HG03342 (cell line): ENCODE results near the gene POM121L2.

Source experiments
- ATAC-seq: cut with Tn5 transposase; IDR thresholded peaks from one replicate; pipeline ENCODE4 v1.9.1; 2021; ENCODE audit warnings: mild to moderate bottlenecking, moderate library complexity; ENCODE audit not compliant: unreplicated experiment

The POM121L2 gene

DNA sequence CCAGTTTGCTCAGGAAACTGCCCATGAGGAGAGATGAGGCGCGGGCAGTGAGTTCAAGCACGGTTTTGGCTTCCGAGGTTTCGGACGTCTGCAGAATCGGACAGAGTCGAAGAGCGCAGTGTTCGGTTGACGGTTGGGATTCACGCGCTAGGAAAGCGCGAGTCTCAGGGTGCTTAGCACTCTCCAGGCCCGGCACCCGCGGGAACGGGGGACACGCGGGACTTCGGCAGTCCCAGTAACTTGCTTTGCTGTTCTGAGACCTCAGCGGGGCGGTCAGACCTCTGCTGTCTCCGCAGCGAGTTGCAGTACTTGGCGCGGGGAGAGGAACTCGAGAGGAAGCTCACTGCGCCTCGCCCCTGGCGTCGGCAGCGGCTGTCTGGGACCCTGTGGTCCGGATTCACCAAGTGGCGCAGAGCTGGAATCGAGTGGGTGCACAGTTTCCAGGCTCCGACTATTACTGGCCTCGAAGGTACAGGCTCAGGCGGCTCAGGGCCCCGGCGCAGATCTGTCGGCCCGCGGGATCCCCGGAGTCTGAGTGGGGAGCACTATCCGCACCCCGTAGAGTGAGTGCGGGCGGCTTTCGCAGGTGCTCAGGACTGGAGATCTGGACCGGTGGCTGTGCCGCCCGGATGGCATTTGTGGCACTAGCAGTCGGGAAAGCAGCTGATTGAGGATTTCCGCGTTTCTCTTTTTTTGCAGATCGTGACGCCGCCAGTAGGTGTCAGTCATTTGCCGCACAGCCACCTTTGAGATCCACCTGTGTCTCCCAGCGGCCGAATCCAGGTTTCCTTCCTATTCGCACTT is at the start of gene POM121L2:
Gene POM121L2, minus strand, starts transcription at position 128 of the 804 bp plus-strand sequence. Its CDS starts 103 bp downstream, at position 25.
- ATAC-seq = no peak

DNA sequence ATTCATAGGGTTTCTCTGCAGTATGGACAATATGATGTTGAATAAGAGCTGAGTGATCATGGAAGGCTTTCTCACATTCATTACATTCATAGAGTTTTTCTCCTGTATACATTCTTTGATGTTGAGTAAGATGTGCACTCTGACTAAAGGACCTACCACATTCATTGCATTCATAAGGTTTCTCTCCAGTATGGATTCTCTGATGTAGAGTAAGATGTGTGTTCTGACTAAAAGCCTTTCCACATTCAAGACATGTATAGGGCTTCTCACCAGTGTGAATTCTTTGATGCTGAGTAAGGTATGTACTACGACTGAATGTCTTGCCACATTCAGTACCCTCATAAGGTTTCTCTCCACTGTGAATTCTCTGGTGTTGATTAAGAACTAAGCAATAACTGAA is 47.2 kb upstream of the POM121L2 start:
- no peak for ATAC-seq

DNA sequence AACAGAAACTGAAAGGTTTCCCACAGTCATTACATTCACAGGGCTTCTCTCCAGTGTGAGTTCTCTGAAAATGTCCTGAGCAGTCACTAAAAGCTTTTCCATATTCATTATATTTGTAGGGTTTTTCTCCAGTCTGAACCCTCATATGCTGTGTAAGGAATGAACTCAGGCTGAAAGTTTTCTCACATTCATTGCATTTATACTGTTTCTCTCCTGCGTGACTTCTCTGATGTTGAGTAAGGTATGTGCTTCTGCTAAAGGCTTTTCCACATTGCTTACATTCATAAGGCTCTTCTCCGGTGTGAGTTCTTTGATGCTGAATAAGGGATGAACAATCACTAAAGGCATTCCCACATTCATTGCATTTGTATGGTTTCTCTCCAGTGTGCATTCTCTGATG is 46.7 kb upstream of the POM121L2 start:
- ATAC-seq = no peak

DNA sequence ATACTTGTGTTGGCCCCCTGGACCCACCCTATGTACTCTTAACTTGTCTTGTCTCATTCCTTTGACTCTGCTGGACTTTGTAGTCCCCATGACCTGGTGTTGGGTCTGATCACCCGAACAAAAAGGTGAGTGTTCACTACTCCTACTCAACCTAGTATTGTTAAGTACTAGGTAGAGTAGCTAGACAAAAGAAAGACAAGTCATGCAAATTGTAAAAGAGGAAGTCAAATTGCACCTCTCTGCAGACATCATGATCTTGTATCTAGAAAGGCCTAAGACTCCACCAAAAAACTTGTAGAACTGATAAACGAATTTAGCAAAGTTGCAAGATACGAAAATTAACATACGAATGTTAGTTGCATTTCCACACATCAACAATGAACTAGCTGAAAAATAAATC is 40.8 kb upstream of the POM121L2 start:
- no peak for ATAC-seq

DNA sequence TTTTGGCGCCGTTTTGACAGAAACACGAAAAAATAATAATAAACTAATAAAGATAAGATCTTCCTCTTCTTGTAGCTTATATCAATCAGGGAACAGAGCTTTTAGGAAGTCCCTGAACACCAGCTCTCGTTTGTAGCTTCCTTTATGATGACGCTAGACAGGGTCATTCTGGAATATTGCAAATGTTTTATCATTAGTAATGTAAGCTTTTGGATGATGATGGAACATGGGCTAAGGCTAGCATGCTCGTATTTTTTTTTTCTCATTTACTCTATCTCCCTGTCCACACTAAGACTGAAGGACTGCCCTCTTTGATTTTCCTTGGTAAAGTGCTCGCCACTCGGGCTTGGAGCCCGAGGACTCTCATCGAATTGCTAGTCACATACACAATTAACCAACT is 22.1 kb upstream of the POM121L2 start:
- ATAC-seq = no peak

DNA sequence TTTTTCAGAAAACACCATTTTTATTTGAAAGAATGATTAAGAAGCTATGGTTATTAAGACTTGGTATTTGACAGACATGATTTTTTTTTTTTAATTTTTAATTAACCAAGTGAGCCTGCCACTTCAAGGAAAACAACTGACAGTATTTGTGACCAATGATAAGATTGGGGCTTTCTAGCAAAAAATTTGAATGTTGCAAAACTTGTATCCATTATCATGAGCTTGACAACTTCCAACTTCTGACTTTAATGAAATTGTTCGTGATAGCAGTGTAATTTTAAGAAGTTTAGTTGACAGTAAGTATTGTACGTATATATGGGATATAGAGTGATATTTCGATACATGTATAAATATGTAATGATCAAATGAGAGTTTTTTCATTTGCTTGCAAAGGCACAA is 21.6 kb upstream of the POM121L2 start:
- no peak for ATAC-seq

DNA sequence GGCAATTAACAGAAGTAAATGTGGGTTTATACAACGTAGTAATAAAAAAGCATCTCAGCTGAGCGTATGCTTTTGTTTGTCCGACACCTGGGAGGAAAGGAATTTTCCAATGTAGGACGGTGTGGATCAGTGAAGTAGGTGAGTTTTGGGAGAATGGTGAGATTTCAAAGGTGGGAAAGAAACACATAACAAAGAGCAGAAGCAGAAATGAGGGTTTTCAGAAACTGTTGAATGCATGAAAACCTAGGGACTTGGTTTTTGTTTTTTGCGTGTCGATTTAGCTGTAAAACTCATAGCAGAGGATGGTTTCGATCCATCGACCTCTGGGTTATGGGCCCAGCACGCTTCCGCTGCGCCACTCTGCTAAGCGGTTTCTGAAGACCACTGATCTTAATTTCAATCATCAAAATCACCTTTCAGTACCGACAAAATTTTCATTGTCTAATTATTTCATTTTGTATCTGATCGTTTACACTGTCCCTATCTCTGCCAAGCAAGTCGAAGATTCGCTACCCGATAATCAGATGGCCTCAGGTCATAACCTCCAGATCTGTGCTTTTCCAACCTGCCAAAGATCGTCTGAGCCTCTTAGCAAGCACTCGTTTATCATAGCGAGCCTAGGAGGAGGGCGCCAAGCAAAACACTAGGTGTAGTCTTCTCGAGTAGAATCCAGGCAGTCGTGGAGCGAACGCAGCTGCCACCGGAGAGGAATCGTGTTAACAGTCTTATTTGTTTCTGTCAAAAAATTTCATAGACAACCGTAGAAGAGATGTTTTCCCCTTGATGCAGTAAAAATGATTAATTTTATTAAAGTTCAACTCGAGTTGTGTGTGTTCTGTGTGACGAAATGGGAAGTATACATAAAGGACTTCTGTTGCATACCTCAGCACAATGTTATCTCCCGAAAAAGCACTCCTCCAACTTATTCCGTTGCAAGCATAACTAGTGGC is 20.9 kb upstream of the POM121L2 start:
- ATAC-seq = no peak

DNA sequence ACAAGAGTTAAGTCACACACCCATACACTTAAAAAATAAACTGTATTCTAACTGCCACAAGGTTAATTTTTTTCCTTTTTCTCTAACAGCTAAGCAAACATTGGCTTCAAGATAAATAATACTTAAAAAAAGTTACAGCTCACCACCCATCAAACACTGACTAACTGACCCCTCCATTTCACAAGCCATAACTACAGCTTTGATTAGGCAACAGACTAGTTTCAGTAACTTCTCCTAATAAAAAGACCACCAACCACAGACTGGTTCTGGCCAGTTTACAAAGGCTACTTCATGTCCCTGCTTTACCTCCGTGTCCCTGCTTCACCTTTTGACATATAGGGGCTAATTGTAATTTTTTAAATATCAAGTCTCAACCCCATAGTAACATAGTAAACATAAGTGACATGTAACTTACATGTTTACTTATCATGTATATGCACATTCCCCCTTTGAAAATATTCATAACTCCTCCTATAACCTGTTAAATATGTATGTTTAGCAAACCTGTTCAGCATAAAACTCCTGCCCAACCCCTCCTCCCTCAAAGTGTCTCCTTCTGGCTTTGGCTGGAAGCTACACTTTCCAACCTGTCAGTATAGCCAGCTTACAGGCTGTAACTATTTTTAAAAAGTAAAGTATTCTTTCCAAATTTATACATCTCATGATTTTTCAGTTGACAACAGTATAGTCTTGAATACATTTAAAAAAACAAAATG is 15.1 kb upstream of the POM121L2 start:
- no peak for ATAC-seq

DNA sequence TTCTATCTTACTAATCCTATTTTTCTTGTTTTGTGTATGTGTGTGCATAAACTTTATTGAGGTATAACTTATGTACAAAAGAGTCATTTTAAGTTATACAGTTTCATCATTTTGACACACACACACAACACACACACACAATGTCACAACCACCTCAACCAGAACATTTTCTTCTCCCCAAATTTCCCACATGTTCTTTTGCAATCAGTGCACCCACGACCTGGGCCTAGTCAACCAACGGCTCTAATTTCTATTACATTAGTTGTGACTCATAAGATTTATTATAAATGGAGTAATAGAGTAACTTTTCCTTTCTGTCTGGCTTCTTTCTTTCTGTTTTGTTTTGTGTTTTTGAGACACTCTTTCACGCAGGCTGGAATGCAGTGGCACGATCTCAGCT is 9.8 kb upstream of the POM121L2 start:
- ATAC-seq = no peak

DNA sequence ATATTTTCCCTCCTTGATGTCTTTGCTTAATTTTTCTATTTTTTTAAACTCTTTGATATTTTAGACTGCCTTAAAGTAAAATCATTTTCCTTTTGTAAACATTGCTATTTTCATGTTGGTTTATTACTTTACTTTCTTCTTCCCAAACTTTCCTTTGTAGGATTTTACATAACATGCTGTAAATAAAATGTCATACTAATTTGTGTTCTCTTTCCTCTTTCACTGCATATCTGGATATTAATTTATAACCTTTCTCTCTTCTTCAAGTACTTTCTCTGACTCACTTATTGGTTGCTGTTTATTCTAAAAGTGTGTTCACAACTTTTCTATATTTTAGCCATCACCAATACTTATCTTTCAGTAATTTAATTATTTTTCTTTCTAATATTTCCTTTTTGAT is 9.3 kb upstream of the POM121L2 start:
- no peak for ATAC-seq

DNA sequence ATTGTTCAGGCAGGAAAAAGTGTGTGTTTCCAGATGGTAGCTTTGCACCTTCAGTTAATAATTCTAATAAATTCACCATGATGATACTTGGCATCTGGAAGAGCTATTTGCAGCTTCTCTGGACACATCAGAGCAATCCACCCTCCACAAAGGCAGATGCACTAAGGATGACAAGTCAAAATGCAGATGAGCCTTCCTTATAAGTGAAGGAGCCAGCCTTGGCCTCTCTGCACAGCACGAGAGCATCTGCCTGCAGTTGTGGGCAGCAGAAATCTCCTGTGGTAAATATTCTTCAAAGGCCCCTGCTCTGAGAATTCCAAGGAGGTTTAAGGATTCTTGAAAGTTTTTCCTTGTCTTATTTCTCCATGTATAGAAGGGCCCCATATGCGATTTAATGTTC is 6.9 kb upstream of the POM121L2 start:
- no peak for ATAC-seq

DNA sequence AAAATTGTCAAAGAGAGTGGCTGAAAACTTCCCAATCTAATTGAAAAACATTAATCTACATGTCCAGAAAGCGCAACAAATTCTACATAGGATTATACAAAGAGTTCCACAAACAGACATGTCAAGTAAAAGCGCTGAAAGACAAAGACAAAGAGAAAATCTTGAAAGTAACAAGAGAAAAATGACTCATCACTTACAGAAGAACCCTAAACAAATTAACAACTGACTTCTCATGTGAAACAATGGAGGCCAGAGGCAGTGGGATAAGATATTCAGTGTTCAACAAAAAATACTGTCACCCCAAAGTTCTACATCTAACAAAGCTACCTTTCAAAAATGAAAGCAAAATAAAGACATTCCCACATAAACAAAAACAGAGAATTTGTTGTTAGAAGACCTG is 2.0 kb upstream of the POM121L2 start:
- ATAC-seq = no peak

DNA sequence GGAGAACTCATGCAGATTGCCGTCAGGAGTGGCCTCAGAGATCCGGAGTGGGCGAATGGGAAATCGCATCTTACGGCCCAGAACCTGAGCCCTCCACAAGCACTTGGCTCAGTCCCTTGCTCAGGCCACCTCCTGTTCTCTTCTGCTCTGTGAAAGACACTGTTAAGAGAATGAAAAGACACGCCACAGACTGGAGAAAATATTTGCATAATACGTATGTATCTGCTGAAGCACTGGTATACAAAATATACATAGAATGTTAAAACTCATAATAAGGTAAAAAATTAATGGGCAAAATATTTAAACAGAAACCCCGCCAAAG is 838 bp upstream of the POM121L2 start:
- ATAC-seq = no peak

DNA sequence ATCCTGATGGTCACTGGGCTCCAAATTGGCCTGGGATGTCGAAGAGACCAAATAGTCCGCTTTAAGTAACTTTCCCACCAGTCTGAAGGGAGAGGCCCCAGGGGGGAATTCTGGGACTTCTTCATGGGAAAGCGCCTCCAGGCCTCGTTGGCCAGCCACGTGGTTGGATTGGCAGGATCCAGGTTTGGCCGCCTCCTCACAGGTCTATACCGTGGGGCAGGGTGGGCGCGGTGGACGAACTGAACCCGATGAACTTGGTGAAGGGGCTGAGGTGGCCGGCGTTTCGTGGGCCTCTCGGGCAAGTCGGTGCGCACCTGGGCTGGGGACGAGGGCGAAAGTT is 297 bp downstream of the POM121L2 start:
- no peak for ATAC-seq

DNA sequence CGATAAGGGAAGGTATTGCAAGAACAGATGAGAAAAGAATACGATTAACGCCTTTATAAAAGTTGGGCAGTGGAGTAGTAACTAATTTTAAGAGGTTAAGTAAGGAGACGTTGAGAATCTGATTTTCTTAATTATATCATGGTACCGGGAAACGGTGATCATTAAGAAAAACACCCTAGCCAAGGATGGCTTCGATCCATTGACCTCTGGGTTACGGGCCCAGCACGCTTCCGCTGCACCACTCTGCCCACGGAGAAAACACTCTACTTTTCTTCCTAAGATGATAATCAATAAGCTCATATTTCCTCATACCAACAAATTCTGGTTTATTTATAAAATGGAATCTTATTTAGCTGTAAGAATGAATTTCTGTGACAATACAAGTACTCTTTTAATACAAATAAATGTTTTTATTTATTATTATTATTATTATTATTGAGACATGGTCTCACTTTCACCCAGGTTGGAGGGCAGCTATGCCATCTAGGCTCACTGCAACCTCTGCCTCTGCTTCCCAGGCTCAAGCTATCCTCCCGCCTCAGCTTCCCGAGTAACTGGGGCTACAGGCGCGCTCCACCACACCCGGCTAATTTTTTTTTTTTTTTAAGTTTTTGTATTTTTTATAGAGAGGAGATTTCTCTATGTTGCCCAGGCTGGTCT is 8.3 kb downstream of the POM121L2 start:
- ATAC-seq = no peak

DNA sequence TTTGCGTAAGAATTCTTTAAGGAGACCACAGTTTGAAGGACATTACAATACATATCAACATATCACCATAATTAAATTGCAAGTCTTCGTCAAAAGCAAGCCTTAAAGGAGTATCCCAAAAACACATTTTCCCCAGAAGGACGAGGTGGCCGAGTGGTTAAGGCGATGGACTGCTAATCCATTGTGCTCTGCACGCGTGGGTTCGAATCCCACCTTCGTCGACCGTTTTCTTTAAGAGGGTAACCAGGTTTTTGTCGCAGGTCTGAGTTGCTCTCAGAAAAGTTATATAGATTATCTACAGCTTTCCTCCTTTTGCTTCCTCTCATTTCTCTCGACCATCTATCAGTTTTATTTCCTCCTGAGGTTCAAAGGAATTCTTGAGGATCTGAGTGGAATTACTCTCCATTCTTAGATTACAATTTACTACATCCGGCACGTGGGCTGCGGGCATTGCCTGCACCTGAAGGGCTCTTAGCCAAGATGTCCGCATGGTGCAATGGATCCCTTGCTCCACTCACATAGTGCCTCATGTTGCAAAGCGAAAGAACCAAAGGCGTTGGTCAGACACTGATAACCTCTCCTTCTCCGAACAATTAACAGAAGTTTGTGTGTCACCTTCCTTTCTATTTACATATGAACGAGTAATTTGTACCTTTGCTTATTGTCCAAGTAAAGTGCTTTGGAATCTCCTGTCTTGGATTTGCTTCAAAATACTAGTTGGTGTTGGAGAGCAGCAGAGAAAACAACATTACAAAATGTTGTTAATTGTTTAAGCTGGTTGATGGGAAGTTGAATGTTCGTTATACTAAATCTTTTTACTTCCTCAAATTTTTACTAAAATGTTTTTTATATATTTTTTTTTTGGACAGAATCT is 14.0 kb downstream of the POM121L2 start:
- no peak for ATAC-seq

DNA sequence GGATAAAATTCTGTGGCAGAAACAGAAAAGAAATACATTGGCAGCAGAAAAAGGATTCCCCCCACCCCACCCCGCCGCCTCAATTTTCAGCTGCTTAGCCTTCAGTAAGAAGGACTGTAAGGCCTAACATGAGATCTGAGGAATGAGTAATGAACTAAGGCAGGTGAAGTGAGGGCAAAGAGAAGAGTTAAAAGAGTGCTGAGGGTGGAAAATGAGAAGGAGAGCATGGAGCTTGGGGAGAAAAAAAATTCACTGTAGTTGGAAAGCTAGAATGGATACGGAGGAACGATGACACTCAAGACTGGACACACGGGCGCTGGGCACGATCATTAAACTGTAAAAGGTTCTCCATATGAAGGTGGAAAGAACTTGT is 14.6 kb downstream of the POM121L2 start:
- no peak for ATAC-seq

DNA sequence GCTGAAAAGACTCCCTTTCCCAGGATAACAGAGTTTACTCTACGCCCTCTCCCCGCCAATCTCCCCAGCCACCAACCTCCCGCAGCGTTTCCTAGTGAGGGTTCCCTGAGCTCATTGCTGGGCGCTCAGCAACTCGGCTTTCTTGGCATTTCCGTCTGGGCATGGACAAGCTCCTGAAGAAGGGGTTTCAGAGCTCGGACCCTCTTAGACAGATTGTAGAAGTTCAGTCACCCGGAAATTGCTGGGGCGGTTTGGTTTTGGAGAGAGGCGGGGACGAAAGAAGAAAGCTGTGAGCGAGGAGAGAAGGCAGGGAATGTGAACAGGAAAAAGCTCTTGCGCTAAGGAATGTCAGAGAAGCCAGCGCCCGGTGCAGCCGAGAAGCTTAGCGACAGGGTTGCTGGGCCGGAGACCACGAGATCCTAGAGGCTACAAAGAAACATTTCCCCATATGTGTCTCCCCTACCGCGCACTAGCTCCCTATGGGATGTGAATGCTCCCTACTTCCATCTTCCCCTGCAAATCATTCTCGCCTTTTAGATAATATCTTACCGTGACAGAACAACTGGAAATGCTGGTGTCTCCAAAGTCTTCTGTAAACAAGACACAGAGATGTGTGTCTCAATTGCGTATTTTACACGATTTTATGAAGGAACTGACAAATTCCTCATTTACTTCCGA is 15.8 kb downstream of the POM121L2 start:
- ATAC-seq = no peak

DNA sequence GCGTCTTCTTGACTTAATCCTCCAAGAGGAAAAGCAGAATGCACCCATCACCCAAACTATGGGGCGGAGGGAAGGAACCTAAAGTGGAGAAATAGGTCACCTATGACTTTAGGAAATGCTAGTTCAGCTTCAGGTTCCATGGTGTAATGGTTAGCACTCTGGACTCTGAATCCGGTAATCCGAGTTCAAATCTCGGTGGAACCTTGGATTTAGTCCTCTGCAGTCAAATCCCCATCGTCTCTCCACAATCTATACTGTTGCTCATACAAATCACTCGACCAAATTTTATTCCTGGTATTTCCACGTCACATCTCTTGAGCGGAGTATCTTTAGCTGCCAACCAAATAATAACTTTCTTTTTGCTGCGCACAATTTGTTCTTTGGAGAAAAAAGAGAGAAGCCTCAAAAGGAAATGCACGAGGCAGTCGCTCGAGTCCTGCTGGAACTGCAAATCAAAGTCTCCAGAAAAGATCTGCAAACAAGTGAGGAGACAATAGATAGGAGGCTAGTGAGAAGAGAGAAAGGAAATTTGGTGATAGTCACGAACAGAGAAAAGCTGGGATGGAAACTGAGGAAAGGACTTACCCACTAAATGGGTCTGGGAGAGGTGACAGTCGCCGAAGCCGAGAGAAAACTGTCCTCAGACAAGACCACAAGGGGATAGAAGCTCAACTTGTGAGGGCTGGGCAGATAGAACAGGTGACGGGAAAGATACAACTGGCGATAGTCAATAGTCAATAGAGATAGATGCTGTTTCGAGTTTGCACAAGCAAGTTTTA is 16.6 kb downstream of the POM121L2 start:
- no peak for ATAC-seq
